Hematopoietic multipotent progenitor cell treated with erythropoietin and hydrocortisone succinate and interleukin-3 and kit ligand, for 8 days (in vitro differentiated cells): Measurements from ENCODE around the gene RPUSD1.

Experiments used
- DNase-seq: peaks from one replicate; pipeline ENCODE4 v3.0.0-alpha.2; 2015

The RPUSD1 gene

DNA sequence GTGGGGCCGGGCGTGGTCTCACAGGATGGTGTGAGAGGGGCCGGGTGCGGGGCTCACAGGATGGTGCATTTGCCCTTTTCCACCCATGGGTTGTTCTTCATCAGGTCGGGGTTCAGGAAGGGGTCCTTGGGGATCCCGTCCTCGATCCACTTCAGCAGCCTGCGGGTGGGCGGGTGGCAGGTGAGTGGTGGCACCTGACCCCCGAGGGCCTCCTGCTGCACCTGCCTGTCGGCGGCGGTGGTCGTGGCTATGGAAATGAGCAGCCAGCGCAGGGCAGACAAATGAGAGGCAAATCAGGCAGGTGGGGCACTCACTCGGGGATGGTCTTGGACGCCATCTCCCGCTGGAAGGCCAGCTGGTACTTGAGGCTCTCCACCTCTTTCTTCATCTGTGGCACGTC lies 10.5 kb upstream of the RPUSD1 start:
- DNase-seq, result no peak

- DNase-seq, result no peak
Observed at GRCh38 chr16:797686-798085, 9.5 kb upstream of the RPUSD1 start.

DNA sequence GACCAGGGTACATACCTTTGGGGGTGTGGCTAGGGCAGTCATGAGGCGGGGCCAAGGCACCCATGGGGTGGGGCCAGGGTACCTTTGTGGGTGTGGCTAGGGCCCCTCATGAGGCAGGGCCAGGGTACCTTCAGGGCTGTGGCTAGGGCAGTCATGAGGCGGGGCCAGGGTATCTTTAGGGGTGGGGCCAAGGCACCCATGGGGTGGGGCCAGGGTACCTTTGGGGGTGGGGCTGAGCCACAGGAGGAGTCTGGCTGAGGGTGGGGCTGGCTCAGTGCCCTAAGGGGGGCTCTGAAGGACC lies 8.9 kb upstream of the RPUSD1 start:
- no peak for DNase-seq

DNA sequence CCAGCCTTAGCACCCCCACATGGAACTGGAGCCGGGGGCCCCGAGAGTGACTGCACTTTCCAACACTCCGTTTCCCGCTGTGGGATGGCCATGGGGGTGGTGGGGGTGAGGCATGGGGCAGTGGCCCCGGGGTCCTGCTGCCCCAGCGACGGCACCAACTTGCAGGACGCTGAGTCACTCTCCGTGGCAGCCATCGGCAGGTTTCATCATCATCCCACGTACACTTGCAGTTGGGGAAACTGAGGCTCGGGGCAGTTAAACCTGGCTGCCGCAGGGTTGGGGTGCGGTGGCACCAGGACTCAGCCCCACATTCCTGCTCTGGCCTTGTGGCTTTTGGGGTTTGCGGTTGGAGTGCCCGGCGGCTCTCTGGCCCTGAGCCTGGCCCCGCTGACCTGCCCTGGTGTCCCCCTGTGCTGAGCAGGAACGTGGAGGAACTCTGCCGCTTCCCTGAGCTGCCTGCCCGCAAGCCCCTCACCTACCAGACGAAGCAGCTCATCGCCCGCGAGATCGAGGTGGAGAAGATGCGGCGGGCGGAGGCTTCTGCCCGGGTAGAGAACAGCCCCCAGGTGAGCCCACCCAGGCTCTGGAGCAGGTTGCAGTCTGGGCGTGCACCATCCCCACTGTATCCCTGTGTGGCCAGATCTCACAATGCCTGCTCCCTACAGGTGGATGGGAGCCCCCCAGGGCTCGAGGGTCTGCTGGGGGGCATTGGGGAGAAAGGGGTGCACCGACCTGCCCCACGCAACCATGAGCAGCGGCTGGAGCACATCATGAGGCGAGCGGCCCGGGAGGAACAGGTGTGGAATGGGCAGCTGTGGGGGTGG lies 8.3 kb upstream of the RPUSD1 start:
- no peak for DNase-seq

DNA sequence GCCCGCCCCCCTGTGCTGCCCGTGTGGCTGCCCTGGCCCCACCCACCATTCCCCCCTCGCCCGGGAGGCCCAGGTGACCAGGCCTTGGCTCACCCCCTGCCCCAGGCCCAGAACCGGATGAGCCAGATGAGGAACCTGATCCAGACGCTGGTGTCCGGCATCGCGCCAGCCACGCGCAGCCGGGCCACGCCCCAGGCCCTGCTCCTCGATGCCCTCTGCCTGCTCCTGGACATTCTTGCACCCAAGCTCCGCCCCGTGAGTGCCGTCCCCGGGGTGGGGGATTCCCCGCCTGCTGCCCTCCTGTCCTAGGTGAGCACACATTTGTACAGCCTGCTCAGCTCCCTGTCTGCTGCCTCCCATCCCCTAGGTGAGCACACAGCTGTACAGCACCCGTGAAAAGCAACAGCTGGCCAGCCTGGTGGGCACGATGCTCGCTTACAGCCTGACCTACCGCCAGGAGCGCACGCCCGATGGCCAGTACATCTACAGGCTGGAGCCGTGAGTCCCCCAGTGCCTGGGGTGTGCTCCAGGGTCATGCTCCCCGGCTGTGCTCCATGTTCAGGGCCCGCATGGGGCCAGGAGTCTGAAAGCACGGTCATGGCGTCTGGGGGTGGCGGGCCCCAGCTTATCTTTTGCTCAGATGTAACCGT lies 7.5 kb upstream of the RPUSD1 start:
- DNase-seq, result no peak

DNA sequence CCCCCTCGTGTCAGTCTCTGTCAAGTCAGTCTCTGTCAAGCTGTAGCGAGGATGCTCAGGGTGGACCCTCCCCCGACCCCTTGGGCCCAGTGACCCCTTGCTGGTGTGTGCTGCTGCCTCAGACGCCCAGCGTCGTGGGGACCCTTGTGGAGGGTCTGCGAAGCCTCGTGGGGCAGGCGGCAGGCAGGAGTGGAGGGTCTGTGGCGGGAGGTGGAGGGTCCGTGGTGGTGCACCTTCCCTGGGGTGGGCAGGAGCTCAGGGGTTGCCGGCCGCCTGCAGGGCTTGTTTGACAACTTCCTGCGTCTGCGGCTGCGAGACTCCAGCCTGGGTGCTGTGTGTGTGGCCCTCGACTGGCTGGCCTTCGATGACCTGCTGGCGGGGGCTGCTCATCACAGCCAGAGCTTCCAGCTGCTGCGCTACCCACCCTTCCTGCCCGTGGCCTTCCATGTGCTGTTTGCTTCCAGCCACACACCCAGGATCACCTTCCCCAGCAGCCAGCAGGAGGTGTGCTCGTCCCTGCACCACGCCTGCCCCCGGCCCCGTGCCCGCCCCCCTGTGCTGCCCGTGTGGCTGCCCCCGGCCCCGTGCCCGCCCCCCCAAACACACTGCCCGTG lies 6.8 kb upstream of the RPUSD1 start:
- DNase-seq, result no peak

DNA sequence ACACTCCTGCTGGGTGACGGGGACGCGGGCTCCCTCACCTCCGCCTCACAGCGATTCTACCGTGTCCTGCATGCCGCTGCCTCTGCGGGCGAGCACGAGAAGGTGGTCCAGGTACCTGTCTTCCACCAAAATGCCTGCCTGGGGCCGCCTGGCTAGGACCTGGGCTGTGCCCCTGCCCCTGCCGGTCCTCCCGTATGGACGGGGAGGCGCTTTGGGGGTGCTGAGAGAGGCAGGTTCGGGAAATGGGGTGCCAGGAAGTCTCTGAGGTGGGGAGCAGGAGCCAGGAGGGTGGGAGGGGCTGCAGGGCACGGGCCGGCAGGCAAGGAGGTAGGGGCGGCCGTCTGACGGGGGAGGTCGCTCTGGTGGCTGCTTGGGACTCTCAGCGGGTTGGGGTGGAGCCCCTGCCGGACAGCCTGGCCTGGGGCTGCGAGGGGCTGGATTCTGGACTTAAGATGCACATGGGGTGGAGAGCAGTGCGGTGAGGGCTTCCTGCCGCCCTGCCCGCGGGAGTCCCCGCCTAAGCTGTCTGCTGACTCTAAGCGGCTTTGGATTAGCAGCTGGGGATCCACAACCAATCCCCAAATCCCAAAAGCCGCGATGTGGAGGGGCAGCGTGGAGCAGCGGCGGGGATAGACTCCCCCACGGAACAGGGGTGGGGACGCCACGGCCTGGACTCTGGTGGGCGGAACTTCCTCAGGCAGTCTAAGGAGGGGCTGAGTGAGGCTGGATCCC lies 6.1 kb upstream of the RPUSD1 start:
- no peak for DNase-seq

- no peak for DNase-seq
Observed at GRCh38 chr16:793414-793813, 5.2 kb upstream of the RPUSD1 start.

GRCh38 chr16:792221-792995 lies 4.2 kb upstream of the RPUSD1 start:
- no peak for DNase-seq

DNA sequence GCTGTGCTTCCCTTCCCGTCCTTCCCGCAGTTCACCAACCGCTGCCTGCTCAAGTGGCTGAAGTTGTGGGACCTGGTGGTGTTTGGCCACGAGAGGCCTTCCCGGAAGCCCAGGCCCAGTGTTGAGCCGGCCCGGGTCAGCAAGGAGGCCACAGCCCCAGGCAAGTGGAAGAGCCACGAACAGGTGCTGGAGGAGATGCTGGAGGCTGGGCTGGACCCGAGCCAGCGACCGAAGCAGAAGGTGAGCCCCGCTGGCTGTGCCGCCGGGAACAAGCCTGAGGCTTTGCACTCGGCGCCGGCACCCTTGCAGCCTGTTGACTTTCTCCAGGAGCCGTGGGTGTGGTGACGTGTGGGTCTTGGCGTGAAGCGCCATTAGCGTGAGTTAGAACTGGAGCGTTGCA lies 3.0 kb upstream of the RPUSD1 start:
- DNase-seq, result no peak

DNA sequence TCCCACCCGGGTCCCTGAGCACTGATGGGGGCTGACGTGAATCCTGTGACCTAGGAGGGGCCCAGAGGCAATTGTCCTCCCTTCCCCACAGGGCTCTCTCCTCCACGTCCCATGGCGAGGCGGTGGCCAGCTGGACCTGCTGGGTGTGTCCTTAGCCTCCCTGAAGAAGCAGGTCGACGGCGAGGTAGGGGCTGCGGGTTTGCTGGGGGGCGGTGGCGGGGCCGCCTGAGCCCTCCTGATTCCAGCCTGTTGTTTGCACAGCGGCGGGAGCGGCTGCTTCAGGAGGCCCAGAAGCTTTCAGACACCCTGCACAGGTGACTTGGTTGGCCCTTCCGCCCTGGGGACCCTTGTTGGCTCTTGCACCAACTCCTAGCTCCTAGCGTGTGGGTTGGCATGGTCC lies 1.9 kb upstream of the RPUSD1 start:
- no peak for DNase-seq

DNA sequence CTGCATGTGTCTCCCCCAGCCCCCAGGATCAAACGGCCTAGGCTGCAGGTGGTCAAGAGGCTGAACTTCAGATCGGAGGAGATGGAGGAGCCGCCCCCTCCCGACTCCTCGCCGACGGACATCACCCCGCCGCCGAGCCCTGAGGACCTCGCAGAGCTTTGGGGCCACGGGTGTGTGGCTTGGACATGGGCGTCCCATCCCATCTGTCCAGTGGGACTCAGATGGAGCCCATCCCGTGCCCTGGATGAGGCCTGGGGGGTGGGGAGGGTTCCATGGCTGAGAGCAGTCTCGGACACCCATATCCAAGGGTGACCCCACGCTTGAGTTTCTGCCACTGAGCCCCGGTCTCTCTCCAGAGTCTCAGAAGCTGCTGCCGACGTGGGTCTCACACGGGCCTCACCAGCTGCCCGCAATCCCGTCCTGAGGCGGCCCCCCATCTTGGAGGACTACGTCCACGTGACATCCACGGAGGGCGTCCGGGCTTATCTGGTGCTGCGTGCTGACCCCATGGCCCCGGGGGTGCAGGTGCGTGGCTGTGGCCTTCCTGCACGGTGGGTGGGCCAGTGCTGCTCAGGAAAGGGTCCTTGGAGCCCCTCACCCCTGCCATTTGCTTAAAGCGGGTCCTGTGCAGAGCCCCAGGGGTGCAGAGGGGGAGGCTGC lies 1.1 kb upstream of the RPUSD1 start:
- DNase-seq, result no peak

DNA sequence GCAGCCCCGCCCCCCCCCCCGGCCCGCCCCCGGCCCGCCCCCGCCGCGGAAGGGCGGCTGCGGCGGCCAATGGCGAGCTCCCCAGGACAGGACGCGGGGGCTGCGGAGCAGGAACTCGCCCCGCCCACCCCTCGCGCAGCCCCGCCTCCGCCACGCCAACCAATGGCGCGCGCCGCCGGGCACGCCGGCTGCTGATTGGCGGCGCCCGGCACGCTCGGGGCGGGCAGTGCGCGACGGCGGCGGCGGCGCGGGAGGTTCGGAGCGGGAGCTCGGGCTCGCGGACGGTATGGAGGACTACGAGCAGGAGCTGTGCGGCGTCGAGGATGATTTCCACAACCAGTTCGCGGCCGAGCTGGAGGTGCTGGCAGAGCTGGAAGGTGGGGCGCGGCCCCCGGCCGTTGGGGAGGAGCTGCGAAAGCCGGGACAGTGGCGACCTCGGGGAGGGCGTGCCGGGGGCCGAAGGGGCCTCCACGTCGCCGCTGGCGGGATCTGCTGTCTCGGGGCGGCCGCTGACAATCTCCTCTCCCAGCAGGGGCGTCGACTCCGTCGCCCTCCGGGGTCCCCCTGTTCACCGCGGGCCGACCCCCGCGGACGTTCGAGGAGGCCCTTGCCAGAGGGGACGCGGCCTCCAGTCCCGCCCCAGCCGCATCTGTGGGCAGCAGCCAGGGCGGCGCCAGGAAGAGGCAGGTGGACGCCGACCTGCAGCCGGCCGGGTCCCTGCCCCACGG lies 382 bp upstream of the RPUSD1 start, which contains the start of gene CHTF18:
TSS of gene CHTF18 (plus strand) at position 222 of the 728 bp plus-strand sequence. CDS start at position 287, 65 bp downstream.
- peak; percentile 89 for DNase-seq

- DNase-seq, result no peak
Observed at GRCh38 chr16:787321-787966, 737 bp downstream of the RPUSD1 start.

DNA sequence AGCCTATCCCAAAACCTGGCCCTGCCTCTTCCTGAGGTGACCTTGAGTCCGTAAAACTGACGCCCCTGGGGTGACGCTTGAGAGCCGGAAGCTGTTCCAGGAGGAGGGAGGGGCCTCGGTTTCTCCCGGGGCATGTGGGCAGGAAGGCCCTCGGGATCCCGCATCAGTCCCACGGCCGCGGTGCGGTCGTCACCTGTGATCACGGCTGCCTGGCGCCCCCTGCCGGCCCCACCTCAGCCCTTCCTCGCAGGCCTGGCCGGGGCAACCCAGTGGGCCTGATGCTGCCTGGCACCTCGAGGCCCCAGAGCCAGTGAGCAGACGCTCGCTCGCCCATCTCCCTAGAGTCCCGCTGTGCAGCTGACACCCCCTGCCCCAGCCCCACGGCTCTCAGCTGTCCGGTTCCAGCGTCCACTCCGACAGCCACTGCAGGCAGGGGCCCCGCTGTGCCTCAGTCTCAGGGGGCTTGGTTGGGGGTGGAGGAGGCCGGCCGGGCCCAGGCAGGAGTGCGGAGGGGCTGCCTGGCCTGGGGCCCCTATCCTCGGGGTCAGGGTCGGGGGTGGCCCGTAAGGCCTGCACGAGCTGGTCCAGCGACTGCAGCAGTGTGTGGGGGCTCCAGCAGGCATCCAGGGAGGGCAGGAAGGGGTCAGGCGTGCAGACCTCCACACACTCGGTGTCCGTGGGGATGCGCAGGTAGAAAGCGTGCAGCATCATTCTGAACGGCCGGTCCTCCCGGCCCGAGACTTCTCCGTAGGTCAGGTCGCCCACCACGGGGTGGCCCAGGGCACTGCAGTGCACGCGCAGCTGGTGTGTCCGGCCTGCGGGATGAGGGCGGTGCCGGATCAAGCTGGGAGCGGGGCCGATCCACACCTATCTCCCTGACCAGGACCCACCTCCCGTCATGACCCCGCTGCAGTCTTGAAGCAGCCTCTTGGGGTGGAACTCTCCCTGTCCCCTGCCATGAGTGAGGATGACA lies 2.3 kb downstream of the RPUSD1 start:
- peak; percentile 56 for DNase-seq

DNA sequence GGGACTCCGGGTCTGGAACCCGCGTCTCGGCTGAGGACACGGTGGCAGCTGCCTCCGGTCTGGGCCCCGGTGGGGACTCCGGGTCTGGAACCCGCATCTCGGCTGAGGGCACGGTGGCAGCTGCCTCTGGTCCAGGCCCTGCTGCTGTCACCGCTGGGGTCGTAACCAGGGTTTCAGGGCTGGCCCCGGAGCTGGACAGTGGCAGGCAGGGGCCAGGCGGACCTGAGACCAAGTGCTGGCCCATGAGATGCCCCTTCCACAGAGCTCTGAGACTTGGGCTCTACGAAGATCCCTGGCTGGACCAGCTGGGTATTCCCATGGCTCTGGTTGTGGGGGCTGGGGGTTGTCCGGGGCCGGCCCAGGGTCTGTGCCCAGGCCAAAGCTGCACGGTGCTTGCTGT lies 3.8 kb downstream of the RPUSD1 start:
- no peak for DNase-seq

DNA sequence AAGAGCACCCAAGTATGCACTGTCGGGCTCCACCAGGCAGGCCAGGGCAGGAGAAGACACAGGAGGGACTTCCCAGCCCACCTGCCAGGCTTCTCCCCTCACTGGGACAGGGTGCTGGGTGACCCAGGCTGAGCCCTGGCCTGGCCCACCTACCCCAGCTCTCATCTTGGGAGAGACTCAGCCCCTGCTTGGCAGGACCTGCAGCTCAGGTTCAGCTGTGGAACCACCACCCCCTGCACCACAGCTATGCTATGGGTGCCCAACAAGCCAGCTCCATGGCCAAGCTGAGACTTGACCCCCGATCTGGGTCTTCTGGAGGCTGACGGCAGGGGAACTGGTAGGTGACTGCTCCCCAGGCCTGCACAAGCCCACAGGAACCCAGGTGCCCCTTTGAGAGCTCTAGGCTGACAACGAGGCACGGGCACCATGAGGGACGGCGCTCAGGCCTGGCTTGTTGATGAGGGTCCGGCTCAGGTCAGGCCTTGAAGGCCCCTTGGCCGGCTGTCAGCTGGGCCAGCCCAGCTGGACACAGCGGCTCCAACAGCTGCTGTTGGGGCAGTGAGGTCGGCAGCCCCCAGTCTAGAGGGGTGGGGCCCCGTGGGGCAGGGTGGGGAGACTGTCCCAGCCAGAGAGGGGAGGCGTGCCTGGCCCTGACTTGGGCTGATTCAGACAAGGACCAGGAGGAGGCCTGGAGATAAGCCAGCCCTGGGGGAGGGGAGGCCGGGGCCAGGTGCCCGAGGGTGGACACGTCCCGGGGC lies 4.6 kb downstream of the RPUSD1 start:
- DNase-seq, result peak; percentile 51

- DNase-seq, result no peak
Observed at GRCh38 chr16:782766-783403, 5.3 kb downstream of the RPUSD1 start.
